GM12878 (cell line): ENCODE measurements around the gene WHAMM. TPM values are rescaled to one million over a fixed set of nuclear protein-coding genes. Genes with fewer than 3 reads are reported as not detected.

Source experiments
- ATAC-seq: fragments of 200-7000 bp; cut with Tn5 transposase; 3 replicates; pipeline ENCODE4 v1.9.1; 2020; ENCODE audit warnings: mild to moderate bottlenecking, moderate library complexity
- BruUV-seq: library from RNA; stranded (reverse); fragments of 400-500 nt; replicated peaks from 2 replicates; lab custom pipeline; 2021; lab: Mats Ljungman, UMichigan
- CTCF ChIA-PET: fragments of 300-600 bp; sonication (Branson Sonifier 250); formaldehyde crosslinking; extraction: SDS; loops from one replicate; lab custom pipeline; 2021; ENCODE audit warnings: inconsistent platforms; lab: Yijun Ruan, JAX
- POLR2A ChIA-PET: fragments of 350-600 bp; formaldehyde crosslinking; extraction: SDS; loops from one replicate; lab custom pipeline; 2021; ENCODE audit warnings: inconsistent platforms; lab: Charles Lee
- RAD21 ChIA-PET: fragments of 300-600 bp; sonication (Branson Sonifier 250); formaldehyde crosslinking; loops from one replicate; lab custom pipeline; 2023; ENCODE audit warnings: antibody characterized with exemption; ENCODE audit not compliant: unreplicated experiment; lab: Charles Lee
- SMC1A ChIA-PET: fragments of 300-600 bp; sonication (Branson Sonifier 250); formaldehyde crosslinking; loops from one replicate; lab custom pipeline; 2023; ENCODE audit not compliant: unreplicated experiment, uncharacterized antibody; lab: Charles Lee
- DNase-seq: peaks from one replicate; pipeline ENCODE4 v3.0.0-alpha.2; 2011; ENCODE audit warnings: low read depth, low spot score
- FAIRE-seq: peaks from 3 replicates; lab custom pipeline; 2011; peaks lifted over from hg19 to GRCh38; lab: Jason Lieb, UNC
- H2AFZ ChIP-seq: 2 replicates; pipeline ENCODE4 v1.6.0; 2011; ENCODE audit warnings: low read depth, low read length, control low read depth; ENCODE audit not compliant: control insufficient read depth
- H3K27ac ChIP-seq: 2 replicates; pipeline ENCODE4 v1.5.1; 2011; ENCODE audit warnings: control low read depth; ENCODE audit not compliant: control insufficient read depth, insufficient read depth
- H3K27me3 ChIP-seq, 2 experiments: replicated peaks in 1 of 2; 2 replicates each; pipeline versions ENCODE4 v1.6.0 to v1.6.1; 2011; ENCODE audit warnings: low read length in 1 of 2; ENCODE audit not compliant: control insufficient read depth in 2 of 2, insufficient read depth in 2 of 2
- H3K36me3 ChIP-seq, 2 experiments: 2 replicates each; pipeline ENCODE4 v1.5.1; 2011; ENCODE audit warnings: low read length in 1 of 2; ENCODE audit not compliant: control insufficient read depth in 2 of 2, insufficient read depth in 2 of 2
- H3K4me1 ChIP-seq: 2 replicates; pipeline ENCODE4 v1.6.1; 2011; ENCODE audit warnings: mild to moderate bottlenecking, low read length, moderate library complexity, mixed read lengths; ENCODE audit not compliant: control insufficient read depth, insufficient read depth
- H3K4me2 ChIP-seq: 2 replicates; pipeline ENCODE4 v1.6.0; 2011; ENCODE audit warnings: control low read depth; ENCODE audit not compliant: control insufficient read depth, insufficient read depth
- H3K4me3 ChIP-seq: fragments of 200-600 bp; sonication (generic); 2 replicates; pipeline ENCODE4 v1.5.1; 2016
- H3K79me2 ChIP-seq: 2 replicates; pipeline ENCODE4 v1.6.0; 2011; ENCODE audit warnings: low read length; ENCODE audit not compliant: control insufficient read depth, insufficient read depth
- H3K9ac ChIP-seq: 2 replicates; pipeline ENCODE4 v1.8.0; 2011; ENCODE audit warnings: low read length, control low read depth, mixed read lengths; ENCODE audit not compliant: control insufficient read depth, insufficient read depth
- H3K9me3 ChIP-seq: replicated peaks from 3 replicates; pipeline ENCODE4 v1.5.1; 2011; ENCODE audit warnings: mild to moderate bottlenecking, low read length; ENCODE audit not compliant: control insufficient read depth, insufficient read depth
- H4K20me1 ChIP-seq: 2 replicates; pipeline ENCODE4 v1.6.0; 2011; ENCODE audit not compliant: control insufficient read depth, insufficient read depth
- BACH1 ChIP-seq: fragments of 450-650 bp; IDR thresholded peaks from 2 replicates; pipeline ENCODE4 v1.6.1; 2017; ENCODE audit warnings: mild to moderate bottlenecking, borderline replicate concordance
- CEBPB ChIP-seq, 2 experiments: fragments of 150-350 bp in 1 of 2; IDR thresholded peaks; 2 replicates each; pipeline ENCODE4 v1.6.1; 2012 to 2014; ENCODE audit warnings: low read depth in 2 of 2, low read length in 2 of 2, borderline replicate concordance in 1 of 2, inconsistent platforms in 1 of 2
- HDGF ChIP-seq: fragments of 450-650 bp; IDR thresholded peaks from 2 replicates; pipeline ENCODE4 v1.6.1; 2016; ENCODE audit warnings: antibody characterized with exemption
- MTA3 ChIP-seq: IDR thresholded peaks from 2 replicates; pipeline ENCODE4 v1.6.1; 2012; ENCODE audit warnings: low read length, inconsistent platforms, borderline replicate concordance
- MYC ChIP-seq: IDR thresholded peaks from 2 replicates; pipeline ENCODE4 v1.6.1; 2011; ENCODE audit warnings: mild to moderate bottlenecking, low read length, moderate library complexity, inconsistent platforms; ENCODE audit not compliant: insufficient read depth, insufficient replicate concordance, insufficient read length, severe bottlenecking
- NFXL1 ChIP-seq: fragments of 450-650 bp; IDR thresholded peaks from 2 replicates; pipeline ENCODE4 v1.6.1; 2017; ENCODE audit warnings: antibody characterized with exemption, mild to moderate bottlenecking, borderline replicate concordance
- POLR2A ChIP-seq: IDR thresholded peaks from 2 replicates; pipeline ENCODE4 v1.6.1; 2011; ENCODE audit warnings: low read depth, mild to moderate bottlenecking, low read length
- RB1 ChIP-seq: fragments of 450-650 bp; formaldehyde crosslinking; IDR thresholded peaks from 2 replicates; pipeline ENCODE4 v1.6.1; 2017; ENCODE audit warnings: mild to moderate bottlenecking, borderline replicate concordance
- RCOR1 ChIP-seq: conservative IDR thresholded peaks from 2 replicates; pipeline ENCODE4 v1.6.1; 2012; ENCODE audit warnings: low read depth, low read length, improper control_type of control experiment
- SRF ChIP-seq, 2 experiments: IDR thresholded peaks; 2 replicates each; pipeline ENCODE4 v1.6.1; 2011; ENCODE audit warnings: low read depth in 2 of 2, low read length in 2 of 2, mild to moderate bottlenecking in 1 of 2, moderate library complexity in 1 of 2
- TAF1 ChIP-seq: IDR thresholded peaks from 2 replicates; pipeline ENCODE4 v1.6.1; 2011; ENCODE audit warnings: mild to moderate bottlenecking, low read depth, low read length, borderline replicate concordance
- ZBTB33 ChIP-seq: fragments of 450-650 bp; IDR thresholded peaks from 2 replicates; pipeline ENCODE4 v1.6.1; 2017; ENCODE audit warnings: mild to moderate bottlenecking
- ZBTB4 ChIP-seq: fragments of 450-650 bp; formaldehyde crosslinking; IDR thresholded peaks from 2 replicates; pipeline ENCODE4 v1.4.0; 2022; ENCODE audit warnings: mild to moderate bottlenecking, moderate library complexity
- WGBS: methylation state at CpG from one replicate; pipeline ENCODE4 v1.1.6; 2016; ENCODE audit warnings: low lambda C conversion rate; ENCODE audit not compliant: insufficient replicate concordance, insufficient coverage; ENCODE audit errors: missing lambda C conversion rate; 5-methylcytosine and 5-hydroxymethylcytosine counted together
- in situ Hi-C: fragments of 300-500 bp; cut with MboI; formaldehyde crosslinking; loops from 9 replicates; pipeline ENCODE4 v1.14.3; 2018; ENCODE audit warnings: mixed read lengths
- intact Hi-C: fragments of 100-400 bp; cut with micrococcal nuclease; formaldehyde crosslinking; loops from one replicate; pipeline ENCODE4 v1.14.2; 2022; ENCODE audit not compliant: unreplicated experiment
- polyA plus RNA-seq, 11 experiments: library from polyadenylated mRNA; depleted of rRNA in 4 of 11; unstranded in 6 of 11; stranded (reverse) in 5 of 11; fragments of >200 nt; fragmentation: Nextera tagmentation in 4 of 11; fragmentation: Illumina TruSeq in 1 of 11; extraction: Ambion mirVana in 4 of 11; extraction: Trizol in 1 of 11; gene quantifications; 1 replicate in 1 of 11; 2 replicates in 10 of 11; pipeline versions ENCODE4 v1.2.1 to v1.2.3, GENCODE V29; 2011 to 2016; ENCODE audit warnings: inconsistent platforms in 2 of 11, missing spikeins in 2 of 11, low read depth in 1 of 11
- total RNA-seq, 4 experiments: library from RNA; depleted of rRNA in 3 of 4; stranded (reverse); fragments of >200 nt in 3 of 4; fragmentation: Illumina TruSeq in 1 of 4; extraction: Trizol in 1 of 4; gene quantifications; 2 replicates each; pipeline versions ENCODE4 v1.2.1 to v1.2.3, GENCODE V29; 2013 to 2021
- TF ChIP-seq, protein P1 (sequence below): IDR thresholded peaks from 2 replicates; pipeline ENCODE4 v1.6.1; 2012; ENCODE audit warnings: low read length, inconsistent platforms
- TF ChIP-seq, protein P2 (sequence below): IDR thresholded peaks from 2 replicates; pipeline ENCODE4 v1.6.1; 2011; ENCODE audit warnings: low read depth, mild to moderate bottlenecking, low read length, moderate library complexity, borderline replicate concordance; ENCODE audit errors: extremely low read depth
- TF ChIP-seq, protein P3 (sequence below): IDR thresholded peaks from 2 replicates; pipeline ENCODE4 v1.6.1; 2012; ENCODE audit warnings: low read depth, low read length, improper control_type of control experiment

Gene WHAMM
- total and polyA plus RNA-seq, 10 of the 15 experiments (the other 5 are each of a cell fraction or from before 2014, with no cell fraction given): 0.87 to 6.7 (median 2.5) TPM

GRCh38 chr15:82833362-82833682 lies 23.9 kb downstream of the WHAMM start:
- SMC1A ChIA-PET: interaction anchor here (0.7 to 2.9 kb wide), 12 partner anchors 10 to 83 kb away, joined by 3 to 15 read pairs (median 3); partner anchors contain the start of genes FSD2 and WHAMM
- H3K4me1 ChIP-seq: peaks cover 18% of the 10 kb centered on the region
- WGBS: 92% methylated on average over 4 of the region's 4 CpGs
- peaks cover 13% of the 10 kb centered on the region; the same call in 1 of the 2 replicates for H4K20me1 ChIP-seq
- POLR2A ChIA-PET: interaction anchor here (1.8 to 2.2 kb wide), 2 partner anchors 22 to 83 kb away, joined by 8 to 20 read pairs; no protein-coding TSS in a partner anchor
- H3K27ac ChIP-seq: peak overlapping the region; percentile 30; the same call in 1 of the 2 replicates
- H3K4me2 ChIP-seq: peak overlapping the region; percentile 80; the same call in 1 of the 2 replicates
- H3K9me3 ChIP-seq: no peaks in the 10 kb centered on the region
- DNase-seq: no peak
- intact Hi-C loops (loop anchor here (5.0 to 10.0 kb wide), 2 partner anchors 154 to 299 kb away; partner anchors contain the start of gene RAMAC), in situ Hi-C loops (loop anchor here (10.0 kb wide), 2 partner anchors 289 to 1539 kb away; partner anchors contain the start of gene RPS17)
- H3K79me2 ChIP-seq: no peaks in the 10 kb centered on the region
- no peak for FAIRE-seq
- ATAC-seq: no peak
- no peak overlapping the region for H2AFZ ChIP-seq
- H3K27me3 ChIP-seq: no peaks in the 10 kb centered on the region
- no peak overlapping the region for H3K4me3 ChIP-seq
- no TSS peak for BruUV-seq
- H3K36me3 ChIP-seq: peaks cover 19 to 26% of the 10 kb centered on the region in 2 experiments
- CTCF ChIA-PET: interaction anchor here (0.8 to 2.3 kb wide), 9 partner anchors 12 to 302 kb away, joined by 3 to 10 read pairs (median 4); no protein-coding TSS in a partner anchor
- H3K9ac ChIP-seq: no peak overlapping the region
- RAD21 ChIA-PET: interaction anchor here (0.6 to 2.0 kb wide), 8 partner anchors 10 to 153 kb away, joined by 3 to 19 read pairs (median 4); partner anchors contain the start of genes FSD2 and RAMAC
- no peak for TF ChIP-seq ZBTB4 (CRISPR knock-in tag)
- TF ChIP-seq, protein P1, sequence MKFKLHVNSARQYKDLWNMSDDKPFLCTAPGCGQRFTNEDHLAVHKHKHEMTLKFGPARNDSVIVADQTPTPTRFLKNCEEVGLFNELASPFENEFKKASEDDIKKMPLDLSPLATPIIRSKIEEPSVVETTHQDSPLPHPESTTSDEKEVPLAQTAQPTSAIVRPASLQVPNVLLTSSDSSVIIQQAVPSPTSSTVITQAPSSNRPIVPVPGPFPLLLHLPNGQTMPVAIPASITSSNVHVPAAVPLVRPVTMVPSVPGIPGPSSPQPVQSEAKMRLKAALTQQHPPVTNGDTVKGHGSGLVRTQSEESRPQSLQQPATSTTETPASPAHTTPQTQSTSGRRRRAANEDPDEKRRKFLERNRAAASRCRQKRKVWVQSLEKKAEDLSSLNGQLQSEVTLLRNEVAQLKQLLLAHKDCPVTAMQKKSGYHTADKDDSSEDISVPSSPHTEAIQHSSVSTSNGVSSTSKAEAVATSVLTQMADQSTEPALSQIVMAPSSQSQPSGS: no peak
- TF ChIP-seq, protein P2, sequence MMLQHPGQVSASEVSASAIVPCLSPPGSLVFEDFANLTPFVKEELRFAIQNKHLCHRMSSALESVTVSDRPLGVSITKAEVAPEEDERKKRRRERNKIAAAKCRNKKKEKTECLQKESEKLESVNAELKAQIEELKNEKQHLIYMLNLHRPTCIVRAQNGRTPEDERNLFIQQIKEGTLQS: no peak
- TF ChIP-seq CEBPB (IDR thresholded peaks at IDR 0.05; ENCODE audit: borderline replicate concordance in 1 of 2, low read depth in 2 of 2, low read length in 2 of 2): no peak
- TF ChIP-seq NFXL1: no peak
- no peak for TF ChIP-seq MTA3
- TF ChIP-seq HDGF: no peak
- no peak for TF ChIP-seq ZBTB33
- no peak for TF ChIP-seq BACH1
- TF ChIP-seq, protein P3, sequence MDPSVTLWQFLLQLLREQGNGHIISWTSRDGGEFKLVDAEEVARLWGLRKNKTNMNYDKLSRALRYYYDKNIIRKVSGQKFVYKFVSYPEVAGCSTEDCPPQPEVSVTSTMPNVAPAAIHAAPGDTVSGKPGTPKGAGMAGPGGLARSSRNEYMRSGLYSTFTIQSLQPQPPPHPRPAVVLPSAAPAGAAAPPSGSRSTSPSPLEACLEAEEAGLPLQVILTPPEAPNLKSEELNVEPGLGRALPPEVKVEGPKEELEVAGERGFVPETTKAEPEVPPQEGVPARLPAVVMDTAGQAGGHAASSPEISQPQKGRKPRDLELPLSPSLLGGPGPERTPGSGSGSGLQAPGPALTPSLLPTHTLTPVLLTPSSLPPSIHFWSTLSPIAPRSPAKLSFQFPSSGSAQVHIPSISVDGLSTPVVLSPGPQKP: no peak
- TF ChIP-seq RB1: no peak
- TF ChIP-seq MYC: no peak
- no peak for TF ChIP-seq POLR2A
- TF ChIP-seq TAF1: no peak
- no peak for TF ChIP-seq RCOR1
- no peak for TF ChIP-seq SRF (IDR thresholded peaks at IDR 0.05; ENCODE audit: low read depth in 2 of 2, low read length in 2 of 2)
